ENCODE results near the gene AGBL3.
"Not testable (repeated sequence)": the region's sequence is repeated elsewhere in the genome, so short reads cannot be mapped to it uniquely, and the experiment has no call there.

The AGBL3 gene

DNA sequence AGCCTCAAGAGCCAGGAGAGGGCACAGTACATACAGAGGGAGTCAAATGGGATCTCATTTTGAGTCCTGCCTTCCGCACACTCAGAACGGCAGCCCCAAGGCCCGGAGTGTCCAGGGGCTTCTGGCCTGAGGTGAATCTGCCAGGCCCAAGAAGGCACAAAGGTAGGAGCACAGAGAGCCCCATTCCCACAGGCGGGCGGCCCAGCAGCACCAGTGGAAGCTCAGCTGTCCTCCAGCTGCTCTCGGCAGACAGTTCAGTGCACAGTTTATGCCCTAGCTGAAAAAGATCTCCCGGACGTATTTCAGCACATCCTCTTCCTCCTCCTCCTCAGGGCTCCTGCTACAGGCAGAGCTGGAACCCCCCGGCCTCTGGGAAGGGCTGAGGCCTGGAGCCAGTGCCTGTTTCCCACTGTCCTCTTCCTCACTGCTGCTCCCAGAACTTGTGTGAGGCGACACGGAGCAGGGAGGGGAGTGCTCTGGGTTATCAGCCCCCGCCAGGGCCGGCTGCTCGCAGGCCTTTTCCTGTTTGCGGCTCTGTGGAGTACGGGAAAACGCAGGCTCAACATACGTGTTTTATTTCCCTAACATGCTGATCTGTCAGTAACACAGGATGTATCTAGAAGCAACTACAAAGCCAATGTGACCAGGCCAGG, 180.2 kb downstream of the AGBL3 start:
- DNase-seq (ENCODE audit: low read depth, low spot score): no peak
- Histone ChIP-seq H3K4me1 (ENCODE audit: control insufficient read depth, insufficient read depth, low read length) (no peaks in the 10 kb centered on the region), H3K27ac (ENCODE audit: low read length) (no peak overlapping the region), H3K27me3 (ENCODE audit: control insufficient read depth, insufficient read depth, low read length) (no peaks in the 10 kb centered on the region), H3K36me3 (ENCODE audit: control insufficient read depth, insufficient read depth, low read length) (peaks cover 24% of the 10 kb centered on the region), H3K4me3 (ENCODE audit: low read length) (no peak overlapping the region), H3K9me3 (ENCODE audit: control insufficient read depth, insufficient read depth, low read length) (peaks cover 2% of the 10 kb centered on the region; the same call in 1 of the 2 replicates)
- WGBS (ENCODE audit: insufficient coverage, insufficient read length): no CpG with 5 or more reads among the region's 18 CpGs

DNA sequence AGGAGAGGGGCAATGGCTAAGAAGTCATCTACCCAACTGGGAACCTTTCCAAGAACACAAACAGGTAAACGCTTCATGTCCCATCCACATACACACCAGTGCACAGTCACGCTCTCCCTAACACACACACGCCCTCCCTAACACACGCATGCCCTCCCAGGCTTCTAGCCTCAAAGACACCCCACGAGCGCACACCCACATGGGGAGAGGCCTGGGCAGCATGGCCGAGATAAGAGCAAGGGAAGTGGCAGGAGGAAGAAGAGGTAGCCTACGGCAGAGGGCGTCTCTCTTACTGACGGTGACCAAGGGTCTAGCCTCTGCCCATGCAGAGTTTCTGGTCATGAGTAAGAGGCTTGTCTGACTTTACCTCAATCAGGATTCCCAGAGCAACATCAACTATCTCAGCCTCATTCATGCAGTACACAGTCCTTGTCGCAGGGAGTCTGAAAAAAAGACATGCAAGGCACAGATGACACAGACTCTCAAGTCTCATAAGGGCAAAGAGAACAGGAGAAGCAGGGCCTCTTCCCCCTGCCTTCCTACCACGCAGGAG, 181.1 kb downstream of the AGBL3 start:
- Histone ChIP-seq H3K4me1 (ENCODE audit: control insufficient read depth, insufficient read depth, low read length) (no peaks in the 10 kb centered on the region), H3K9me3 (ENCODE audit: control insufficient read depth, insufficient read depth, low read length) (peaks cover 2% of the 10 kb centered on the region; the same call in 1 of the 2 replicates), H3K4me3 (ENCODE audit: low read length) (no peak overlapping the region), H3K27ac (ENCODE audit: low read length) (no peak overlapping the region), H3K36me3 (ENCODE audit: control insufficient read depth, insufficient read depth, low read length) (peaks cover 24% of the 10 kb centered on the region), H3K27me3 (ENCODE audit: control insufficient read depth, insufficient read depth, low read length) (no peaks in the 10 kb centered on the region)
- 100% methylated on average over 3 of the region's 12 CpGs for WGBS (ENCODE audit: insufficient coverage, insufficient read length)
- DNase-seq (ENCODE audit: low read depth, low spot score): no peak

DNA sequence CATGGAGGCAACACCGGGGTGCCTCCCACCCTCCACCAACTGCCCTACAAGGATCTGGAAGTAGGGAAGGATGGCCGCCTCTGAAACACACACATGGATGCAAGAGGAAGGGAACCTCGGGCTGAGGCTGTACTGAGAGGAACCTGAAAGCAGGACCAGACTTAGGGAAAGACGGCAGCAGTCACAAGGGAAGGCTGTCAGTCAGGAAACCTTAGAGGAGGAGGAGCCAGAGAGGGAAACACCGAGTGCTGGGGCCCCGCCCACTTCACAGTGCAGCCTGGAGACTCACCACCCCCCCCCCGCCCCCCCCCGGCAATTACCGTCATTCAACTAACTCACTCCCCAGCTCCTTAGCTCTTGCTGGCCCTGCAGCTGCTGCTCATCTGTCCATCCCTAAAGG, 181.7 kb downstream of the AGBL3 start:
- Histone ChIP-seq H3K36me3 (ENCODE audit: control insufficient read depth, insufficient read depth, low read length) (peaks cover 24% of the 10 kb centered on the region), H3K4me3 (ENCODE audit: low read length) (no peak overlapping the region), H3K4me1 (ENCODE audit: control insufficient read depth, insufficient read depth, low read length) (no peaks in the 10 kb centered on the region), H3K27ac (ENCODE audit: low read length) (no peak overlapping the region), H3K27me3 (ENCODE audit: control insufficient read depth, insufficient read depth, low read length) (no peaks in the 10 kb centered on the region), H3K9me3 (ENCODE audit: control insufficient read depth, insufficient read depth, low read length) (peaks cover 2% of the 10 kb centered on the region; the same call in 1 of the 2 replicates)
- no CpG with 5 or more reads among the region's 9 CpGs for WGBS (ENCODE audit: insufficient coverage, insufficient read length)
- no peak for DNase-seq (ENCODE audit: low read depth, low spot score)

- Histone ChIP-seq H3K27me3 (ENCODE audit: control insufficient read depth, insufficient read depth, low read length) (no peaks in the 10 kb centered on the region), H3K4me3 (ENCODE audit: low read length) (no peak overlapping the region), H3K36me3 (ENCODE audit: control insufficient read depth, insufficient read depth, low read length) (peaks cover 24% of the 10 kb centered on the region), H3K4me1 (ENCODE audit: control insufficient read depth, insufficient read depth, low read length) (no peaks in the 10 kb centered on the region), H3K27ac (ENCODE audit: low read length) (no peak overlapping the region), H3K9me3 (ENCODE audit: control insufficient read depth, insufficient read depth, low read length) (peaks cover 2% of the 10 kb centered on the region; the same call in 1 of the 2 replicates)
- no CpG with 5 or more reads among the region's 13 CpGs for WGBS (ENCODE audit: insufficient coverage, insufficient read length)
- no peak for DNase-seq (ENCODE audit: low read depth, low spot score)
Observed at GRCh38 chr7:135168489-135169140, 182.3 kb downstream of the AGBL3 start.

- no CpG with 5 or more reads among the region's 11 CpGs for WGBS (ENCODE audit: insufficient coverage, insufficient read length)
- peaks cover 24% of the 10 kb centered on the region for H3K36me3 ChIP-seq (ENCODE audit: control insufficient read depth, insufficient read depth, low read length)
- H3K4me1 ChIP-seq (ENCODE audit: control insufficient read depth, insufficient read depth, low read length): no peaks in the 10 kb centered on the region
- no peak for DNase-seq (ENCODE audit: low read depth, low spot score)
- peak overlapping the region; percentile 74; the same call in 1 of the 2 replicates for H3K4me3 ChIP-seq (ENCODE audit: low read length)
- no peaks in the 10 kb centered on the region for H3K9me3 ChIP-seq (ENCODE audit: control insufficient read depth, insufficient read depth, low read length)
- H3K27ac ChIP-seq (ENCODE audit: low read length): no peak overlapping the region
- no peaks in the 10 kb centered on the region for H3K27me3 ChIP-seq (ENCODE audit: control insufficient read depth, insufficient read depth, low read length)
Observed at GRCh38 chr7:135169141-135169963, 183.0 kb downstream of the AGBL3 start.

- peaks cover 19% of the 10 kb centered on the region for H3K36me3 ChIP-seq (ENCODE audit: control insufficient read depth, insufficient read depth, low read length)
- DNase-seq (ENCODE audit: low read depth, low spot score): no peak
- no peaks in the 10 kb centered on the region for H3K4me1 ChIP-seq (ENCODE audit: control insufficient read depth, insufficient read depth, low read length)
- H3K4me3 ChIP-seq (ENCODE audit: low read length): peak overlapping the region; percentile 74
- no peaks in the 10 kb centered on the region for H3K27me3 ChIP-seq (ENCODE audit: control insufficient read depth, insufficient read depth, low read length)
- no peaks in the 10 kb centered on the region for H3K9me3 ChIP-seq (ENCODE audit: control insufficient read depth, insufficient read depth, low read length)
- WGBS (ENCODE audit: insufficient coverage, insufficient read length): no CpG with 5 or more reads among the region's 17 CpGs
- no peak overlapping the region for H3K27ac ChIP-seq (ENCODE audit: low read length)
Observed at GRCh38 chr7:135169964-135170273, 183.6 kb downstream of the AGBL3 start.

DNA sequence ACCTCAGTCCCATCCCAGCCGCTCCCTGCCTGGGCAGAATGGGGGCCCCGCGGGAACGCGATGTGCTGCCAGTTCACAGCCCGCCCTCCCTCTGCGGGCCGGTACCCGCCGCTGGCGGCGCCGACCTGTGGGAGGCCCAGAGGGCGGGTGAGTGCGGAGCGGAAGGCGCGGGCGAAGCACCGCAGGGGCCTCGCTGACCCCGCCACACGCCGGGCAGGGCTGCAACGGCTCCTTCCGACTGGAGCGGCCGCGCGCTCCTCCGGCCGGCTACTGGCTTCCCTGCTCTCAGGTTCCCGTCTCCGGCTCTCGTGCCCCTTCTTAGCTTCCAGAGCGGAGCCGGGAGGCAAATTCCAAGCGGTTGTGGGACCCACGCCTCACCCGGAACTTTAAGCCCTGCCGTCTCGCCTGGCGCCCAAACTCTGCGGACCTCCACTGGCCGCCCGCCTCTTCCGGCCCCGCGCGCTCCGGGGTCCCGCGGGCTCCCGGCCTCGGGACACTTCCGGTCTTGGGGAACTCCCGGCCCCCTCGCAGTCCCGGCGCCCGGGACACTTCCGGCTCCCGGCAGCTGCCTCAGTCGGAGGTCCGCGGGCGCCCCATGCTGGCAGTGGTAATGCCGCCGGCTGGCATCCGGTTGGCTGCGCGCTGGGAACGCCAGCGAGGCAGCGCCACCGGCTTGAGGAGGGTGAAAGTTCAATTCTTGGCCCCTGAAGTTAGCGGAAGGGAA, 184.1 kb downstream of the AGBL3 start, which contains the start of gene CYREN:
CYREN (minus strand) TSS at position 434 of the 724 bp plus-strand sequence. CDS start 1,785 bp downstream, outside the sequence.
- peak; percentile 47 for DNase-seq (ENCODE audit: low read depth, low spot score)
- no peaks in the 10 kb centered on the region for H3K4me1 ChIP-seq (ENCODE audit: control insufficient read depth, insufficient read depth, low read length)
- no peak within 1 kb of the TSS for H3K27ac ChIP-seq (ENCODE audit: low read length)
- no peaks in the 10 kb centered on the region for H3K9me3 ChIP-seq (ENCODE audit: control insufficient read depth, insufficient read depth, low read length)
- H3K4me3 ChIP-seq (ENCODE audit: low read length): peak within 1 kb of the TSS; percentile 74
- WGBS (ENCODE audit: insufficient coverage, insufficient read length): no CpG with 5 or more reads among the region's 77 CpGs
- H3K27me3 ChIP-seq (ENCODE audit: control insufficient read depth, insufficient read depth, low read length): no peaks in the 10 kb centered on the region
- H3K36me3 ChIP-seq (ENCODE audit: control insufficient read depth, insufficient read depth, low read length): peaks cover 19% of the 10 kb centered on the region

GRCh38 chr7:135170998-135171481, 184.7 kb downstream of the AGBL3 start:
- H3K4me1 ChIP-seq (ENCODE audit: control insufficient read depth, insufficient read depth, low read length); H3K27ac ChIP-seq (ENCODE audit: low read length); DNase-seq (ENCODE audit: low read depth, low spot score); H3K9me3 ChIP-seq (ENCODE audit: control insufficient read depth, insufficient read depth, low read length); H3K27me3 ChIP-seq (ENCODE audit: control insufficient read depth, insufficient read depth, low read length): not testable (repeated sequence)
- H3K4me3 ChIP-seq (ENCODE audit: low read length): peak overlapping the region; percentile 74; the same call in 1 of the 2 replicates
- WGBS (ENCODE audit: insufficient coverage, insufficient read length): no CpG with 5 or more reads among the region's 12 CpGs
- peaks cover 19% of the 10 kb centered on the region for H3K36me3 ChIP-seq (ENCODE audit: control insufficient read depth, insufficient read depth, low read length)

- H3K9me3 ChIP-seq (ENCODE audit: control insufficient read depth, insufficient read depth, low read length); H3K4me1 ChIP-seq (ENCODE audit: control insufficient read depth, insufficient read depth, low read length); H3K27me3 ChIP-seq (ENCODE audit: control insufficient read depth, insufficient read depth, low read length); DNase-seq (ENCODE audit: low read depth, low spot score); H3K27ac ChIP-seq (ENCODE audit: low read length); H3K4me3 ChIP-seq (ENCODE audit: low read length): not testable (repeated sequence)
- peaks cover 15% of the 10 kb centered on the region for H3K36me3 ChIP-seq (ENCODE audit: control insufficient read depth, insufficient read depth, low read length)
- WGBS (ENCODE audit: insufficient coverage, insufficient read length): no CpG with 5 or more reads among the region's 19 CpGs
Observed at GRCh38 chr7:135171581-135172291, 185.4 kb downstream of the AGBL3 start.

Measured in iPS DF 6.9 (cell line).